Common myeloid progenitor, CD34-positive (primary cell): ENCODE results near the gene GLI1.
"Not testable (repeated sequence)": the region's sequence is repeated elsewhere in the genome, so short reads cannot be mapped to it uniquely, and the experiment has no call there.

Experiments used
- CTCF ChIA-PET: fragments of 350-600 bp; sonication (Branson Sonifier 250); formaldehyde crosslinking; loops from one replicate; lab custom pipeline; 2021; ENCODE audit warnings: antibody characterized with exemption; lab: Charles Lee
- POLR2A ChIA-PET: fragments of 350-600 bp; sonication (Branson Sonifier 250); formaldehyde crosslinking; loops from one replicate; lab custom pipeline; 2021; ENCODE audit warnings: antibody characterized with exemption; lab: Charles Lee
- DNase-seq, 3 donors: peaks; one replicate each; pipeline versions ENCODE4 v3.0.0 to v3.0.0-alpha.2; 2013
- H3K27ac ChIP-seq, 2 experiments: 1 replicate in 1 of 2; 2 replicates in 1 of 2; pipeline ENCODE4 v1.7.0; 2013; ENCODE audit warnings: inconsistent platforms in 2 of 2, low read length in 2 of 2, mild to moderate bottlenecking in 2 of 2, low read depth in 1 of 2, moderate library complexity in 1 of 2; ENCODE audit not compliant: severe bottlenecking in 2 of 2, insufficient read depth in 1 of 2, poor library complexity in 1 of 2
- H3K27me3 ChIP-seq, 5 experiments: replicated peaks in 2 of 5; 1 replicate in 3 of 5; 2 replicates in 2 of 5; pipeline versions ENCODE4 v1.6.1 to v1.7.0; 2013; ENCODE audit warnings: low read length in 4 of 5, mild to moderate bottlenecking in 2 of 5, moderate library complexity in 2 of 5, inconsistent platforms in 1 of 5; ENCODE audit not compliant: insufficient read depth in 5 of 5, control insufficient read depth in 4 of 5
- H3K36me3 ChIP-seq, 4 experiments: 1 replicate in 2 of 4; 2 replicates in 2 of 4; pipeline versions ENCODE4 v1.6.1 to v1.7.0; 2013; ENCODE audit warnings: low read length in 3 of 4, control low read depth in 1 of 4, mild to moderate bottlenecking in 1 of 4; ENCODE audit not compliant: control insufficient read depth in 4 of 4, insufficient read depth in 4 of 4
- H3K4me1 ChIP-seq, 4 experiments: 1 replicate in 3 of 4; 2 replicates in 1 of 4; pipeline versions ENCODE4 v1.6.1 to v1.7.1; 2013; ENCODE audit warnings: low read length in 3 of 4, mild to moderate bottlenecking in 3 of 4, control low read depth in 1 of 4, inconsistent platforms in 1 of 4, moderate library complexity in 1 of 4; ENCODE audit not compliant: control insufficient read depth in 4 of 4, insufficient read depth in 4 of 4; ENCODE audit errors: control extremely low read depth in 1 of 4
- H3K4me3 ChIP-seq, 7 experiments: 1 replicate in 4 of 7; 2 replicates in 3 of 7; pipeline versions ENCODE4 v1.5.1 to v1.7.0; 2013; ENCODE audit warnings: mild to moderate bottlenecking in 7 of 7, low read length in 6 of 7, moderate library complexity in 6 of 7, inconsistent platforms in 2 of 7, low read depth in 2 of 7, control low read depth in 1 of 7; ENCODE audit not compliant: insufficient read depth in 4 of 7, control insufficient read depth in 1 of 7; ENCODE audit errors: extremely low read depth in 1 of 7
- H3K9me3 ChIP-seq, 5 experiments: 1 replicate in 4 of 5; 2 replicates in 1 of 5; pipeline versions ENCODE4 v1.6.1 to v1.7.1; 2013; ENCODE audit warnings: low read length in 4 of 5, mild to moderate bottlenecking in 2 of 5, inconsistent platforms in 1 of 5, low read depth in 1 of 5, moderate library complexity in 1 of 5; ENCODE audit not compliant: control insufficient read depth in 4 of 5, insufficient read depth in 2 of 5; ENCODE audit errors: control extremely low read depth in 1 of 5
- WGBS: methylation state at CpG from one replicate; pipeline ENCODE4 v1.1.5; 2013; ENCODE audit not compliant: insufficient coverage; 5-methylcytosine and 5-hydroxymethylcytosine counted together

GLI1 gene

GRCh38 chr12:57498571-57498970 lies 39.0 kb downstream of the GLI1 start:
- ChIA-PET POLR2A (interaction anchor here (0.7 kb wide), 1 partner anchor 200 kb away, joined by 5 read pairs; no protein-coding TSS in a partner anchor), CTCF (interaction anchor here (0.9 to 1.6 kb wide), 2 partner anchors 17 to 24 kb away, joined by 3 to 4 read pairs; no protein-coding TSS in a partner anchor)
- 100% methylated on average over 3 of the region's 4 CpGs for WGBS
- H3K36me3 ChIP-seq: peaks cover 19 to 70% (median 46%) of the 10 kb centered on the region in 4 experiments
- H3K27me3 ChIP-seq: no peaks in the 10 kb centered on the region
- no peaks in the 10 kb centered on the region for H3K4me1 ChIP-seq
- H3K27ac ChIP-seq: no peak overlapping the region
- no peaks in the 10 kb centered on the region for H3K9me3 ChIP-seq
- H3K4me3 ChIP-seq: no peak overlapping the region
- no peak for DNase-seq

- Histone ChIP-seq H3K4me1 (no peaks in the 10 kb centered on the region), H3K36me3 (peaks cover 24 to 82% (median 55%) of the 10 kb centered on the region in 4 experiments), H3K27ac (no peak overlapping the region), H3K27me3 (no peaks in the 10 kb centered on the region), H3K4me3 (no peak overlapping the region), H3K9me3 (no peaks in the 10 kb centered on the region)
- DNase-seq: no peak
- POLR2A ChIA-PET: no interaction called here
- CTCF ChIA-PET: interaction anchor here (1.3 to 1.6 kb wide), 4 partner anchors 25 to 47 kb away, joined by 3 to 4 read pairs (median 3); no protein-coding TSS in a partner anchor
- WGBS: 96% methylated on average over 10 of the region's 11 CpGs
Measured at GRCh38 chr12:57500213-57500612, 40.6 kb downstream of the GLI1 start.

GRCh38 chr12:57502311-57502969 lies 42.9 kb downstream of the GLI1 start:
- H3K27ac ChIP-seq, H3K4me1 ChIP-seq, H3K4me3 ChIP-seq, H3K9me3 ChIP-seq, H3K27me3 ChIP-seq, DNase-seq: not testable (repeated sequence)
- ChIA-PET CTCF (interaction anchor here (1.0 to 1.4 kb wide), 3 partner anchors 7 to 16 kb away, joined by 3 to 5 read pairs (median 4); no protein-coding TSS in a partner anchor), POLR2A (interaction anchor here (0.5 to 3.2 kb wide), 2 partner anchors 13 to 15 kb away, joined by 4 to 11 read pairs; no protein-coding TSS in a partner anchor)
- WGBS: 98% methylated on average over 10 of the region's 22 CpGs
- peaks cover 24 to 80% (median 55%) of the 10 kb centered on the region in 4 experiments for H3K36me3 ChIP-seq

- not testable (repeated sequence) for H3K4me3 ChIP-seq, H3K9me3 ChIP-seq, H3K27ac ChIP-seq, DNase-seq, H3K4me1 ChIP-seq, H3K27me3 ChIP-seq
- CTCF ChIA-PET: interaction anchor here (0.7 kb wide), 1 partner anchor 8 kb away, joined by 4 read pairs; no protein-coding TSS in a partner anchor
- POLR2A ChIA-PET: interaction anchor here (0.9 kb wide), 1 partner anchor 9 kb away, joined by 4 read pairs; no protein-coding TSS in a partner anchor
- H3K36me3 ChIP-seq: peaks cover 8 to 64% (median 37%) of the 10 kb centered on the region in 4 experiments
- WGBS: 100% methylated on average over 1 of the region's 4 CpGs
Measured at GRCh38 chr12:57506541-57506940, 47.0 kb downstream of the GLI1 start.

- H3K4me3 ChIP-seq, CTCF ChIA-PET, H3K4me1 ChIP-seq, H3K27ac ChIP-seq, H3K27me3 ChIP-seq, POLR2A ChIA-PET, H3K9me3 ChIP-seq, DNase-seq: not testable (repeated sequence)
- 99% methylated on average over 10 of the region's 28 CpGs for WGBS
- H3K36me3 ChIP-seq: peaks cover 17 to 66% (median 44%) of the 10 kb centered on the region in 4 experiments
Measured at GRCh38 chr12:57507796-57508195, 48.2 kb downstream of the GLI1 start.

GRCh38 chr12:57511161-57511560 lies 51.6 kb downstream of the GLI1 start:
- Histone ChIP-seq H3K36me3 (peaks cover 24 to 65% (median 46%) of the 10 kb centered on the region in 4 experiments), H3K9me3 (no peaks in the 10 kb centered on the region), H3K27me3 (no peaks in the 10 kb centered on the region), H3K27ac (no peak overlapping the region), H3K4me3 (no peak overlapping the region), H3K4me1 (no peaks in the 10 kb centered on the region)
- no peak for DNase-seq
- WGBS: 97% methylated on average over 4 of the region's 4 CpGs
- ChIA-PET CTCF (interaction anchor here (1.0 kb wide), 1 partner anchor 72 kb away, joined by 3 read pairs; no protein-coding TSS in a partner anchor), POLR2A (no interaction called here)
